GM12878 (cell line): ENCODE data around the gene ZNF692. TPM values are rescaled to one million over a fixed set of nuclear protein-coding genes. Genes with fewer than 3 reads are reported as not detected.
A peak's percentile ranks its signal among the peaks of the same experiment; 100 is the strongest.

Experiments
- ATF7 ChIP-seq: fragments of 450-650 bp; IDR thresholded peaks from 2 replicates; pipeline ENCODE4 v1.6.1; 2016; ENCODE audit warnings: low read depth, mild to moderate bottlenecking
- BCL11A ChIP-seq: IDR thresholded peaks from 2 replicates; pipeline ENCODE4 v1.6.1; 2011; ENCODE audit warnings: low read depth, low read length
- CBFB ChIP-seq: IDR thresholded peaks from 2 replicates; pipeline ENCODE4 v1.6.1; 2016; ENCODE audit warnings: antibody characterized with exemption, low read depth
- HCFC1 ChIP-seq: fragments of 150-350 bp; IDR thresholded peaks from 2 replicates; pipeline ENCODE4 v1.6.1; 2014; ENCODE audit warnings: low read length
- LARP7 ChIP-seq: fragments of 450-650 bp; IDR thresholded peaks from 2 replicates; pipeline ENCODE4 v1.6.1; 2017; ENCODE audit warnings: mild to moderate bottlenecking
- MEF2A ChIP-seq: IDR thresholded peaks from 2 replicates; pipeline ENCODE4 v1.6.1; 2011; ENCODE audit warnings: low read depth, mild to moderate bottlenecking, low read length, moderate library complexity; ENCODE audit not compliant: insufficient read depth
- MEF2B ChIP-seq: fragments of 450-650 bp; IDR thresholded peaks from 2 replicates; pipeline ENCODE4 v1.6.1; 2018; ENCODE audit warnings: mild to moderate bottlenecking, moderate library complexity; ENCODE audit not compliant: partially characterized antibody, poor library complexity, severe bottlenecking
- NBN ChIP-seq: fragments of 450-650 bp; IDR thresholded peaks from 2 replicates; pipeline ENCODE4 v1.6.1; 2016
- NFIC ChIP-seq: IDR thresholded peaks from 2 replicates; pipeline ENCODE4 v1.6.1; 2012; ENCODE audit warnings: low read depth, mild to moderate bottlenecking, inconsistent platforms, low read length, moderate library complexity
- NFYA ChIP-seq: IDR thresholded peaks from 2 replicates; pipeline ENCODE4 v1.6.1; 2011; ENCODE audit warnings: low read depth, mild to moderate bottlenecking, low read length, improper control_type of control experiment, borderline replicate concordance
- RB1 ChIP-seq: fragments of 450-650 bp; formaldehyde crosslinking; IDR thresholded peaks from 2 replicates; pipeline ENCODE4 v1.6.1; 2017; ENCODE audit warnings: mild to moderate bottlenecking, borderline replicate concordance
- RELB ChIP-seq: fragments of 450-650 bp; IDR thresholded peaks from 2 replicates; pipeline ENCODE4 v1.6.1; 2017; ENCODE audit warnings: low read depth, mild to moderate bottlenecking, moderate library complexity
- SMARCA5 ChIP-seq: fragments of 450-650 bp; IDR thresholded peaks from 2 replicates; pipeline ENCODE4 v1.6.1; 2017; ENCODE audit warnings: mild to moderate bottlenecking
- SPI1 ChIP-seq: IDR thresholded peaks from 2 replicates; pipeline ENCODE4 v1.6.1; 2011; ENCODE audit warnings: low read depth, mild to moderate bottlenecking, low read length, moderate library complexity, borderline replicate concordance; ENCODE audit not compliant: insufficient read depth
- TAF1 ChIP-seq: IDR thresholded peaks from 2 replicates; pipeline ENCODE4 v1.6.1; 2011; ENCODE audit warnings: mild to moderate bottlenecking, low read depth, low read length, borderline replicate concordance
- ZNF207 ChIP-seq: fragments of 450-650 bp; IDR thresholded peaks from 2 replicates; pipeline ENCODE4 v1.6.1; 2014; ENCODE audit warnings: antibody characterized with exemption, mild to moderate bottlenecking, borderline replicate concordance
- ZNF384 ChIP-seq: IDR thresholded peaks from 2 replicates; pipeline ENCODE4 v1.6.1; 2012; ENCODE audit warnings: low read depth, mild to moderate bottlenecking, low read length, improper control_type of control experiment, borderline replicate concordance
- ZZZ3 ChIP-seq: IDR thresholded peaks from 2 replicates; pipeline ENCODE4 v1.6.1; 2011; ENCODE audit warnings: low read depth; ENCODE audit not compliant: control insufficient read depth, insufficient read length
- polyA plus RNA-seq, 11 experiments: library from polyadenylated mRNA; depleted of rRNA in 4 of 11; unstranded in 6 of 11; stranded (reverse) in 5 of 11; fragments of >200 nt; fragmentation: Nextera tagmentation in 4 of 11; fragmentation: Illumina TruSeq in 1 of 11; extraction: Ambion mirVana in 4 of 11; extraction: Trizol in 1 of 11; gene quantifications; 1 replicate in 1 of 11; 2 replicates in 10 of 11; pipeline versions ENCODE4 v1.2.1 to v1.2.3, GENCODE V29; 2011 to 2016; ENCODE audit warnings: inconsistent platforms in 2 of 11, missing spikeins in 2 of 11, low read depth in 1 of 11
- total RNA-seq, 4 experiments: library from RNA; depleted of rRNA in 3 of 4; stranded (reverse); fragments of >200 nt in 3 of 4; fragmentation: Illumina TruSeq in 1 of 4; extraction: Trizol in 1 of 4; gene quantifications; 2 replicates each; pipeline versions ENCODE4 v1.2.1 to v1.2.3, GENCODE V29; 2013 to 2021
- TF ChIP-seq, protein P1 (sequence below): fragments of 450-650 bp; IDR thresholded peaks from 2 replicates; pipeline ENCODE4 v1.6.1; 2017; ENCODE audit warnings: antibody characterized with exemption, mild to moderate bottlenecking, moderate library complexity
- TF ChIP-seq, protein P2 (sequence below): fragments of 450-650 bp; IDR thresholded peaks from 2 replicates; pipeline ENCODE4 v1.6.1; 2018; ENCODE audit warnings: mild to moderate bottlenecking, low read depth, moderate library complexity; ENCODE audit not compliant: partially characterized antibody
- TF ChIP-seq, protein P3 (sequence below): fragments of 450-650 bp; IDR thresholded peaks from 2 replicates; pipeline ENCODE4 v1.6.1; 2017; ENCODE audit warnings: mild to moderate bottlenecking

The ZNF692 gene
- total and polyA plus RNA-seq, 10 of the 15 experiments (the other 5 are each of a cell fraction or from before 2014, with no cell fraction given) = 5.3 to 76.6 (median 36.9) TPM

- TF ChIP-seq, protein P1, sequence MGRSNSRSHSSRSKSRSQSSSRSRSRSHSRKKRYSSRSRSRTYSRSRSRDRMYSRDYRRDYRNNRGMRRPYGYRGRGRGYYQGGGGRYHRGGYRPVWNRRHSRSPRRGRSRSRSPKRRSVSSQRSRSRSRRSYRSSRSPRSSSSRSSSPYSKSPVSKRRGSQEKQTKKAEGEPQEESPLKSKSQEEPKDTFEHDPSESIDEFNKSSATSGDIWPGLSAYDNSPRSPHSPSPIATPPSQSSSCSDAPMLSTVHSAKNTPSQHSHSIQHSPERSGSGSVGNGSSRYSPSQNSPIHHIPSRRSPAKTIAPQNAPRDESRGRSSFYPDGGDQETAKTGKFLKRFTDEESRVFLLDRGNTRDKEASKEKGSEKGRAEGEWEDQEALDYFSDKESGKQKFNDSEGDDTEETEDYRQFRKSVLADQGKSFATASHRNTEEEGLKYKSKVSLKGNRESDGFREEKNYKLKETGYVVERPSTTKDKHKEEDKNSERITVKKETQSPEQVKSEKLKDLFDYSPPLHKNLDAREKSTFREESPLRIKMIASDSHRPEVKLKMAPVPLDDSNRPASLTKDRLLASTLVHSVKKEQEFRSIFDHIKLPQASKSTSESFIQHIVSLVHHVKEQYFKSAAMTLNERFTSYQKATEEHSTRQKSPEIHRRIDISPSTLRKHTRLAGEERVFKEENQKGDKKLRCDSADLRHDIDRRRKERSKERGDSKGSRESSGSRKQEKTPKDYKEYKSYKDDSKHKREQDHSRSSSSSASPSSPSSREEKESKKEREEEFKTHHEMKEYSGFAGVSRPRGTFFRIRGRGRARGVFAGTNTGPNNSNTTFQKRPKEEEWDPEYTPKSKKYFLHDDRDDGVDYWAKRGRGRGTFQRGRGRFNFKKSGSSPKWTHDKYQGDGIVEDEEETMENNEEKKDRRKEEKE = no peak
- TF ChIP-seq, protein P2, sequence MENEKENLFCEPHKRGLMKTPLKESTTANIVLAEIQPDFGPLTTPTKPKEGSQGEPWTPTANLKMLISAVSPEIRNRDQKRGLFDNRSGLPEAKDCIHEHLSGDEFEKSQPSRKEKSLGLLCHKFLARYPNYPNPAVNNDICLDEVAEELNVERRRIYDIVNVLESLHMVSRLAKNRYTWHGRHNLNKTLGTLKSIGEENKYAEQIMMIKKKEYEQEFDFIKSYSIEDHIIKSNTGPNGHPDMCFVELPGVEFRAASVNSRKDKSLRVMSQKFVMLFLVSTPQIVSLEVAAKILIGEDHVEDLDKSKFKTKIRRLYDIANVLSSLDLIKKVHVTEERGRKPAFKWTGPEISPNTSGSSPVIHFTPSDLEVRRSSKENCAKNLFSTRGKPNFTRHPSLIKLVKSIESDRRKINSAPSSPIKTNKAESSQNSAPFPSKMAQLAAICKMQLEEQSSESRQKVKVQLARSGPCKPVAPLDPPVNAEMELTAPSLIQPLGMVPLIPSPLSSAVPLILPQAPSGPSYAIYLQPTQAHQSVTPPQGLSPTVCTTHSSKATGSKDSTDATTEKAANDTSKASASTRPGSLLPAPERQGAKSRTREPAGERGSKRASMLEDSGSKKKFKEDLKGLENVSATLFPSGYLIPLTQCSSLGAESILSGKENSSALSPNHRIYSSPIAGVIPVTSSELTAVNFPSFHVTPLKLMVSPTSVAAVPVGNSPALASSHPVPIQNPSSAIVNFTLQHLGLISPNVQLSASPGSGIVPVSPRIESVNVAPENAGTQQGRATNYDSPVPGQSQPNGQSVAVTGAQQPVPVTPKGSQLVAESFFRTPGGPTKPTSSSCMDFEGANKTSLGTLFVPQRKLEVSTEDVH = no peak
- TF ChIP-seq NFYA (no peak), HCFC1 (no peak), ATF7 (no peak), ZNF207 (0 out of 2 replicates have a peak, but pooled peaks have one; percentile 54), ZNF384 (no peak), RB1 (0 out of 2 replicates have a peak, but pooled peaks have one; percentile 16), SPI1 (no peak), ZZZ3 (no peak), BCL11A (no peak), RELB (no peak), MEF2A (no peak), SMARCA5 (peak; percentile 80; the same call in 1 of the 2 replicates), LARP7 (no peak), CBFB (no peak), TAF1 (no peak), NFIC (no peak), MEF2B (no peak), NBN (no peak)
- TF ChIP-seq, protein P3, sequence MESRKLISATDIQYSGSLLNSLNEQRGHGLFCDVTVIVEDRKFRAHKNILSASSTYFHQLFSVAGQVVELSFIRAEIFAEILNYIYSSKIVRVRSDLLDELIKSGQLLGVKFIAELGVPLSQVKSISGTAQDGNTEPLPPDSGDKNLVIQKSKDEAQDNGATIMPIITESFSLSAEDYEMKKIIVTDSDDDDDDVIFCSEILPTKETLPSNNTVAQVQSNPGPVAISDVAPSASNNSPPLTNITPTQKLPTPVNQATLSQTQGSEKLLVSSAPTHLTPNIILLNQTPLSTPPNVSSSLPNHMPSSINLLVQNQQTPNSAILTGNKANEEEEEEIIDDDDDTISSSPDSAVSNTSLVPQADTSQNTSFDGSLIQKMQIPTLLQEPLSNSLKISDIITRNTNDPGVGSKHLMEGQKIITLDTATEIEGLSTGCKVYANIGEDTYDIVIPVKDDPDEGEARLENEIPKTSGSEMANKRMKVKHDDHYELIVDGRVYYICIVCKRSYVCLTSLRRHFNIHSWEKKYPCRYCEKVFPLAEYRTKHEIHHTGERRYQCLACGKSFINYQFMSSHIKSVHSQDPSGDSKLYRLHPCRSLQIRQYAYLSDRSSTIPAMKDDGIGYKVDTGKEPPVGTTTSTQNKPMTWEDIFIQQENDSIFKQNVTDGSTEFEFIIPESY = peak; percentile 45; the same call in 1 of the 2 replicates
Measured at GRCh38 chr1:248807067-248807737, 51.7 kb downstream of the ZNF692 start (continued).
